K562 (cell line): Measurements from ENCODE around the gene FASN. TPM values are rescaled to one million over a fixed set of nuclear protein-coding genes. Genes with fewer than 3 reads are reported as not detected.

Experiments used
- ATAC-seq: fragments of 200-7000 bp; cut with Tn5 transposase; 3 replicates; pipeline ENCODE4 v1.9.1; 2020; ENCODE audit warnings: moderate library complexity
- BruUV-seq: library from RNA; stranded (reverse); fragments of 400-500 nt; replicated peaks from 2 replicates; lab custom pipeline; 2021; lab: Mats Ljungman, UMichigan
- CTCF ChIA-PET: fragments of 300-600 bp; formaldehyde crosslinking; extraction: SDS; loops from one replicate; lab custom pipeline; 2021; ENCODE audit warnings: low intra/inter-chr PET ratio; lab: Yijun Ruan, JAX
- POLR2A ChIA-PET: fragments of 300-600, 350-650 bp; sonication (Branson Sonifier 250); formaldehyde crosslinking; extraction: SDS; loops from one replicate; lab custom pipeline; 2021; ENCODE audit warnings: antibody characterized with exemption, inconsistent platforms; lab: Yijun Ruan, JAX
- DNase-seq, 4 experiments: peaks; one replicate each; pipeline versions ENCODE4 v3.0.0 to v3.0.0-alpha.2; 2011 to 2018; ENCODE audit warnings: low spot score in 3 of 4, mixed read lengths in 3 of 4; ENCODE audit errors: extremely low read depth in 1 of 4
- FAIRE-seq: peaks from 2 replicates; lab custom pipeline; 2011; peaks lifted over from hg19 to GRCh38; lab: Jason Lieb, UNC
- H2AFZ ChIP-seq: 2 replicates; pipeline ENCODE4 v1.6.0; 2011; ENCODE audit warnings: low read depth, low read length, control low read depth, inconsistent platforms
- H3K27ac ChIP-seq: fragments of 200-600 bp; 3 replicates; pipeline ENCODE4 v1.8.0; 2011; ENCODE audit warnings: low read depth, mild to moderate bottlenecking, control low read depth, inconsistent platforms, low read length, moderate library complexity, mixed read lengths; ENCODE audit errors: extremely low read depth
- H3K27me3 ChIP-seq, 2 experiments: fragments of 300-600 bp in 1 of 2; 2 replicates in 1 of 2; 3 replicates in 1 of 2; pipeline versions ENCODE4 v1.6.0 to v1.8.0; 2011; ENCODE audit warnings: inconsistent platforms in 2 of 2, low read length in 2 of 2, mild to moderate bottlenecking in 1 of 2, mixed read lengths in 1 of 2, moderate library complexity in 1 of 2; ENCODE audit not compliant: control insufficient read depth in 2 of 2, insufficient read depth in 2 of 2
- H3K36me3 ChIP-seq: fragments of 300-600 bp; 3 replicates; pipeline ENCODE4 v1.8.0; 2011; ENCODE audit warnings: mild to moderate bottlenecking, low read length, inconsistent platforms; ENCODE audit not compliant: control insufficient read depth, insufficient read depth
- H3K4me1 ChIP-seq, 2 experiments: fragments of 200-600 bp in 1 of 2; replicated peaks in 1 of 2; 2 replicates in 1 of 2; 3 replicates in 1 of 2; pipeline versions ENCODE4 v1.5.1 to v1.8.0; 2011; ENCODE audit warnings: inconsistent platforms in 2 of 2, low read length in 2 of 2, mild to moderate bottlenecking in 1 of 2, mixed read lengths in 1 of 2, moderate library complexity in 1 of 2; ENCODE audit not compliant: control insufficient read depth in 2 of 2, insufficient read depth in 2 of 2
- H3K4me2 ChIP-seq: 2 replicates; pipeline ENCODE4 v1.6.1; 2011; ENCODE audit warnings: low read length, control low read depth, inconsistent platforms, mixed read lengths; ENCODE audit not compliant: insufficient read depth
- H3K4me3 ChIP-seq: fragments of 200-600 bp; sonication (generic), shearing (Covaris generic); 2 replicates; pipeline ENCODE4 v1.5.1; 2016; ENCODE audit warnings: control low read depth, inconsistent platforms
- H3K79me2 ChIP-seq: fragments of 200-600 bp; 3 replicates; pipeline ENCODE4 v1.8.0; 2011; ENCODE audit warnings: low read length, inconsistent platforms; ENCODE audit not compliant: control insufficient read depth, insufficient read depth
- H3K9ac ChIP-seq, 2 experiments: 2 replicates each; pipeline versions ENCODE4 v1.6.0 to v1.6.1; 2011; ENCODE audit warnings: low read depth in 2 of 2, low read length in 2 of 2, control low read depth in 1 of 2, inconsistent platforms in 1 of 2, mild to moderate bottlenecking in 1 of 2, mixed read lengths in 1 of 2; ENCODE audit not compliant: insufficient read depth in 1 of 2
- H3K9me1 ChIP-seq: one replicate; pipeline ENCODE4 v1.6.0; 2011; ENCODE audit warnings: inconsistent platforms, mild to moderate bottlenecking, low read length, moderate library complexity; ENCODE audit not compliant: control insufficient read depth, insufficient read depth
- H3K9me3 ChIP-seq: replicated peaks from 2 replicates; pipeline ENCODE4 v1.5.1; 2011; ENCODE audit warnings: low read depth, low read length, inconsistent platforms; ENCODE audit not compliant: control insufficient read depth, insufficient read depth
- H4K20me1 ChIP-seq: replicated peaks from 2 replicates; pipeline ENCODE4 v1.6.1; 2011; ENCODE audit warnings: low read length, inconsistent platforms, mixed read lengths; ENCODE audit not compliant: control insufficient read depth, insufficient read depth
- ARID1B ChIP-seq: fragments of 450-650 bp; IDR thresholded peaks from 2 replicates; pipeline ENCODE4 v1.6.1; 2016; ENCODE audit warnings: antibody characterized with exemption, mild to moderate bottlenecking, inconsistent platforms
- CBFB ChIP-seq: sonication (generic); formaldehyde crosslinking; IDR thresholded peaks from 2 replicates; pipeline ENCODE4 v1.4.0; 2020; ENCODE audit warnings: mild to moderate bottlenecking, missing genetic modification reagents
- ETS2 ChIP-seq: IDR thresholded peaks from 2 replicates; pipeline ENCODE4 v1.6.1; 2016; ENCODE audit warnings: borderline replicate concordance, missing genetic modification characterization, mild to moderate bottlenecking, moderate library complexity, missing compliant biosample characterization; ENCODE audit not compliant: poor library complexity, severe bottlenecking
- MNT ChIP-seq, 2 experiments: fragments of 450-650 bp; conservative IDR thresholded peaks; 2 replicates each; pipeline ENCODE4 v1.6.1; 2017; ENCODE audit warnings: mild to moderate bottlenecking in 2 of 2, moderate library complexity in 2 of 2
- NR2F6 ChIP-seq: fragments of 450-650 bp; formaldehyde crosslinking; IDR thresholded peaks from 2 replicates; pipeline ENCODE4 v1.4.0; 2020; ENCODE audit warnings: mild to moderate bottlenecking
- TFAM ChIP-seq: fragments of 250-450 bp; sonication (Bioruptor Pico); conservative IDR thresholded peaks from 2 replicates; pipeline ENCODE4 v1.5.0; 2021; ENCODE audit warnings: mild to moderate bottlenecking, moderate library complexity
- XRCC3 ChIP-seq: fragments of 450-650 bp; IDR thresholded peaks from 2 replicates; pipeline ENCODE4 v1.6.1; 2017; ENCODE audit warnings: mild to moderate bottlenecking, moderate library complexity
- ZFX ChIP-seq: sonication (generic); formaldehyde crosslinking; IDR thresholded peaks from 2 replicates; pipeline ENCODE4 v1.8.0; 2022; ENCODE audit warnings: mild to moderate bottlenecking, missing genetic modification reagents, moderate library complexity
- ZNF24 ChIP-seq: fragments of 450-650 bp; IDR thresholded peaks from 2 replicates; pipeline ENCODE4 v1.6.1; 2016
- ZNF3 ChIP-seq: fragments of 250-450 bp; sonication (Bioruptor Pico); IDR thresholded peaks from 2 replicates; pipeline ENCODE4 v1.5.0; 2021; ENCODE audit warnings: mild to moderate bottlenecking, moderate library complexity
- ZNF583 ChIP-seq: fragments of 250-450 bp; sonication (Bioruptor Pico); IDR thresholded peaks from 2 replicates; pipeline ENCODE4 v1.4.0; 2020
- ZNF584 ChIP-seq: fragments of 200-800 bp; sonication (Bioruptor generic); IDR thresholded peaks from 2 replicates; pipeline ENCODE4 v1.6.1; 2016; ENCODE audit warnings: low read depth, mild to moderate bottlenecking, missing genetic modification characterization, missing compliant biosample characterization
- WGBS: fragments of 100-300 bp; shearing (Covaris generic); methylation state at CpG from one replicate; pipeline ENCODE4 v1.1.6; 2016; ENCODE audit warnings: low coverage, mixed read lengths; ENCODE audit not compliant: insufficient coverage; ENCODE audit errors: missing lambda C conversion rate; 5-methylcytosine and 5-hydroxymethylcytosine counted together
- in situ Hi-C: fragments of 300-500 bp; cut with MboI; formaldehyde crosslinking; loops from 4 replicates; pipeline ENCODE4 v1.15.0; 2018; ENCODE audit warnings: inconsistent platforms, mixed read lengths
- intact Hi-C: fragments of 100-400 bp; cut with micrococcal nuclease; formaldehyde crosslinking; loops from 2 replicates; pipeline ENCODE4 v1.14.2; 2022
- polyA plus RNA-seq, 8 experiments: library from polyadenylated mRNA; depleted of rRNA in 4 of 8; stranded (reverse) in 5 of 8; unstranded in 3 of 8; fragments of >200 nt; fragmentation: Nextera tagmentation in 2 of 8; fragmentation: Illumina TruSeq in 1 of 8; extraction: Ambion mirVana in 2 of 8; extraction: Trizol in 1 of 8; gene quantifications; 2 replicates each; pipeline versions ENCODE4 v1.2.1 to v1.2.3, GENCODE V29; 2011 to 2014; ENCODE audit warnings: inconsistent platforms in 1 of 8, missing spikeins in 1 of 8
- total RNA-seq, 7 experiments: library from RNA; depleted of rRNA in 6 of 7; stranded (reverse); fragments of >200 nt in 6 of 7; fragmentation: Illumina TruSeq in 2 of 7; extraction: Trizol in 2 of 7; gene quantifications; 2 replicates each; pipeline versions ENCODE4 v1.2.1 to v1.2.3, GENCODE V29; 2011 to 2021; ENCODE audit warnings: low replicate concordance in 1 of 7
- TF ChIP-seq, protein P1 (sequence below), 2 experiments: fragments of 150-350 bp in 1 of 2; IDR thresholded peaks; 2 replicates each; pipeline ENCODE4 v1.6.1; 2012 to 2016; ENCODE audit warnings: low read depth in 2 of 2, low read length in 2 of 2, mild to moderate bottlenecking in 1 of 2, moderate library complexity in 1 of 2

Gene FASN
- total and polyA plus RNA-seq, 9 of the 15 experiments (the other 6 are each of a cell fraction or from before 2014, with no cell fraction given) = 0.15 to 663 (median 49.9) TPM

DNA sequence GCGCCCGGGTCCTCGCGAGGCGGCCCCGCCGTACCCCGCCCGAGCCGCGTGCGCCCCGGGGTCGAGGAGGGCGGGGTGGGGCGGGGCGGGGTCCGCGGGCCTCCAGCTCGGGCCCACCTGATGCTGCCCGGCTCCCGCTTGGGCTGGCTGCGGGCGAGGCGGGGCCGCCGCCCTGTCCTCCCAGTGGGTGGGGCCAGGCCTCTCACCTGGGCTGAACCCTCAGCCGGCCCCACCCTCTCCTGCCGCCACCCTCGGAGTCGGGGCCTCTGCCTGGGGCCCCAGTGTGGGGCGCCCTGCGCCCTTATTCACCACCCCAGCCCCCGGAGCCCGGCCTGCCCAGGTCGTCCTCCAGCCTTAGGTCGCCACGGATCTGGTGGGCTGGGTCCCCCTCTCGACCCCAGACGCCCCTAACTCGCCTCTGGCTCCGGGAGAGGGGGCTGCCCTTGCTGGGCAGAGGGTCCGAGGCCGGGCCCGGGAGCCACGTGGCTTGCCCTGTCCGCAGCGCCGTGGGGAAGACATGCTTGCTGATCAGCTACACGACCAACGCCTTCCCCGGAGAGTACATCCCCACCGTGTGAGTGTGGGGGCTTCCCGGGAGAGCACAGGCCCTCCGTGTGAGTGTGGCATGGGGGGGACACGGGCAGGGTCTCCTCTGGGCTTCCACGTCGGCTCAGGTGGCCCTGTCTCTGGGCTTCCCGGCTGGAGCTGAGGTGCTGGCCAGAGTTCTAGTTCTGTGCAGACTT, 66.0 kb downstream of the FASN start:
- FAIRE-seq (peak; percentile 32), DNase-seq (peak; percentile 86 to 90 (median 88)), ATAC-seq (peak; percentile 70)
- Histone ChIP-seq H3K27ac (peak overlapping the region; percentile 84), H2AFZ (peak overlapping the region; percentile 81), H3K36me3 (peaks cover 40% of the 10 kb centered on the region; the same call in 2 of the 3 replicates), H3K9me3 (no peaks in the 10 kb centered on the region), H3K4me1 (peaks cover 27 to 89% of the 10 kb centered on the region in 2 experiments), H3K9me1 (peaks cover 6% of the 10 kb centered on the region), H3K79me2 (peaks cover 38% of the 10 kb centered on the region), H3K4me3 (peak overlapping the region; percentile 62), H3K9ac (peak overlapping the region; percentile 87 to 97), H3K4me2 (peak overlapping the region; percentile 90), H4K20me1 (peaks cover 18% of the 10 kb centered on the region; the same call in 1 of the 2 replicates), H3K27me3 (no peaks in the 10 kb centered on the region)
- intact Hi-C loops = loop anchor here (1.0 to 10.0 kb wide), 3 partner anchors 9 to 313 kb away; partner anchors contain the start of genes FASN and LRRC45
- BruUV-seq = no TSS peak
- POLR2A ChIA-PET = interaction anchor here (0.5 to 6.4 kb wide), 3 partner anchors 10 to 175 kb away, joined by 3 to 51 read pairs (median 4); partner anchors contain the start of genes CENPX and LRRC45
- in situ Hi-C loops = loop anchor here (5.0 kb wide), 1 partner anchor 125 kb away; no protein-coding TSS in a partner anchor
- 1% methylated on average over 23 of the region's 59 CpGs for WGBS
- CTCF ChIA-PET = interaction anchor here (2.4 kb wide), 1 partner anchor 122 kb away, joined by 27 read pairs; no protein-coding TSS in a partner anchor
- TF ChIP-seq, protein P1, sequence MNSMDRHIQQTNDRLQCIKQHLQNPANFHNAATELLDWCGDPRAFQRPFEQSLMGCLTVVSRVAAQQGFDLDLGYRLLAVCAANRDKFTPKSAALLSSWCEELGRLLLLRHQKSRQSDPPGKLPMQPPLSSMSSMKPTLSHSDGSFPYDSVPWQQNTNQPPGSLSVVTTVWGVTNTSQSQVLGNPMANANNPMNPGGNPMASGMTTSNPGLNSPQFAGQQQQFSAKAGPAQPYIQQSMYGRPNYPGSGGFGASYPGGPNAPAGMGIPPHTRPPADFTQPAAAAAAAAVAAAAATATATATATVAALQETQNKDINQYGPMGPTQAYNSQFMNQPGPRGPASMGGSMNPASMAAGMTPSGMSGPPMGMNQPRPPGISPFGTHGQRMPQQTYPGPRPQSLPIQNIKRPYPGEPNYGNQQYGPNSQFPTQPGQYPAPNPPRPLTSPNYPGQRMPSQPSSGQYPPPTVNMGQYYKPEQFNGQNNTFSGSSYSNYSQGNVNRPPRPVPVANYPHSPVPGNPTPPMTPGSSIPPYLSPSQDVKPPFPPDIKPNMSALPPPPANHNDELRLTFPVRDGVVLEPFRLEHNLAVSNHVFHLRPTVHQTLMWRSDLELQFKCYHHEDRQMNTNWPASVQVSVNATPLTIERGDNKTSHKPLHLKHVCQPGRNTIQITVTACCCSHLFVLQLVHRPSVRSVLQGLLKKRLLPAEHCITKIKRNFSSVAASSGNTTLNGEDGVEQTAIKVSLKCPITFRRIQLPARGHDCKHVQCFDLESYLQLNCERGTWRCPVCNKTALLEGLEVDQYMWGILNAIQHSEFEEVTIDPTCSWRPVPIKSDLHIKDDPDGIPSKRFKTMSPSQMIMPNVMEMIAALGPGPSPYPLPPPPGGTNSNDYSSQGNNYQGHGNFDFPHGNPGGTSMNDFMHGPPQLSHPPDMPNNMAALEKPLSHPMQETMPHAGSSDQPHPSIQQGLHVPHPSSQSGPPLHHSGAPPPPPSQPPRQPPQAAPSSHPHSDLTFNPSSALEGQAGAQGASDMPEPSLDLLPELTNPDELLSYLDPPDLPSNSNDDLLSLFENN (IDR thresholded peaks at IDR 0.05; ENCODE audit: low read depth in 2 of 2, low read length in 2 of 2) = no peak
- TF ChIP-seq NR2F6 = no peak
- 0 out of 2 replicates have a peak, but pooled peaks have one; percentile 22 for TF ChIP-seq ARID1B
- no peak for TF ChIP-seq TFAM
- TF ChIP-seq ZFX (CRISPR knock-in tag) = peak; percentile 78
- no peak for TF ChIP-seq ZNF584 (CRISPR knock-in tag)
- TF ChIP-seq ZNF24 = no peak
- 0 out of 2 replicates have a peak, but pooled peaks have one; percentile 32 for TF ChIP-seq CBFB (CRISPR knock-in tag)
- TF ChIP-seq ZNF3 (CRISPR knock-in tag) = no peak
- no peak for TF ChIP-seq XRCC3
- TF ChIP-seq ETS2 = no peak
- peak; percentile 92 to 94 for TF ChIP-seq MNT (conservative IDR thresholded peaks at IDR 0.05)
- TF ChIP-seq ZNF583 (CRISPR knock-in tag) = 0 out of 2 replicates have a peak, but pooled peaks have one; percentile 53
